Measurements from ENCODE around the gene MYLK4.

GRCh38 chr6:2676048-2676447 lies 74.7 kb downstream of the MYLK4 start:
- TF ChIP-seq CTCF (conservative IDR thresholded peaks at IDR 0.05): no peak
- TF ChIP-seq EZH2 (IDR thresholded peaks at IDR 0.05; ENCODE audit: low read depth): no peak
